ENCODE measurements around the gene ABHD5.

GRCh38 chr3:43779850-43780249 is 89.1 kb downstream of the ABHD5 start:
- TF ChIP-seq CTCF (IDR thresholded peaks at IDR 0.05): no peak
- no peak for TF ChIP-seq POLR2A (IDR thresholded peaks at IDR 0.05)

Data from uterus (tissue), 2 donors.